ENCODE measurements around the gene FLG.

Gene FLG

GRCh38 chr1:152344438-152344837, 19.4 kb upstream of the FLG start:
- Histone ChIP-seq H4K20me1 (ENCODE audit: low read depth, low read length) (no peaks in the 10 kb centered on the region), H3K4me2 (ENCODE audit: low read depth, low read length, poor library complexity, severe bottlenecking) (no peak overlapping the region), H3K9me3 (ENCODE audit: insufficient read depth, low read length) (no peaks in the 10 kb centered on the region), H3K4me3 (ENCODE audit: insufficient read depth, low read length, poor library complexity, severe bottlenecking) (no peak overlapping the region), H2AFZ (ENCODE audit: low read depth, low read length, severe bottlenecking) (no peak overlapping the region), H3K9me2 (replicated peaks; ENCODE audit: insufficient read depth, low read length) (no peaks in the 10 kb centered on the region), H3K27me3 (ENCODE audit: low read length) (no peaks in the 10 kb centered on the region), H3K27ac (ENCODE audit: low read depth, low read length) (no peak overlapping the region), H3K79me2 (ENCODE audit: insufficient read depth, low read length) (no peaks in the 10 kb centered on the region), H3K36me3 (ENCODE audit: low read length) (no peaks in the 10 kb centered on the region), H3K9ac (ENCODE audit: low read length) (no peak overlapping the region), H3F3A (ENCODE audit: insufficient read depth) (no peaks in the 10 kb centered on the region)
- TF ChIP-seq CTCF (IDR thresholded peaks at IDR 0.05; ENCODE audit: insufficient read depth, low read length, poor library complexity, severe bottlenecking) = no peak
- no peak for TF ChIP-seq EZH2phosphoT487 (conservative IDR thresholded peaks at IDR 0.05; ENCODE audit: low read length)

- Histone ChIP-seq H3F3A (ENCODE audit: insufficient read depth) (no peaks in the 10 kb centered on the region), H3K9me2 (replicated peaks; ENCODE audit: insufficient read depth, low read length) (no peaks in the 10 kb centered on the region), H3K27me3 (ENCODE audit: low read length) (no peaks in the 10 kb centered on the region), H4K20me1 (ENCODE audit: low read depth, low read length) (no peaks in the 10 kb centered on the region), H3K27ac (ENCODE audit: low read depth, low read length) (no peak overlapping the region), H3K4me3 (ENCODE audit: insufficient read depth, low read length, poor library complexity, severe bottlenecking) (no peak overlapping the region), H3K9ac (ENCODE audit: low read length) (no peak overlapping the region), H3K36me3 (ENCODE audit: low read length) (no peaks in the 10 kb centered on the region), H3K4me2 (ENCODE audit: low read depth, low read length, poor library complexity, severe bottlenecking) (no peak overlapping the region), H2AFZ (ENCODE audit: low read depth, low read length, severe bottlenecking) (no peak overlapping the region), H3K79me2 (ENCODE audit: insufficient read depth, low read length) (no peaks in the 10 kb centered on the region), H3K9me3 (ENCODE audit: insufficient read depth, low read length) (no peaks in the 10 kb centered on the region)
- TF ChIP-seq EZH2phosphoT487 (conservative IDR thresholded peaks at IDR 0.05; ENCODE audit: low read length) (no peak), CTCF (IDR thresholded peaks at IDR 0.05; ENCODE audit: insufficient read depth, low read length, poor library complexity, severe bottlenecking) (no peak)
Observed at GRCh38 chr1:152343006-152343405, 18.0 kb upstream of the FLG start.

- Histone ChIP-seq H3F3A (ENCODE audit: insufficient read depth) (no peaks in the 10 kb centered on the region), H3K4me2 (ENCODE audit: low read depth, low read length, poor library complexity, severe bottlenecking) (no peak overlapping the region), H3K79me2 (ENCODE audit: insufficient read depth, low read length) (no peaks in the 10 kb centered on the region), H3K27ac (ENCODE audit: low read depth, low read length) (no peak overlapping the region), H3K27me3 (ENCODE audit: low read length) (no peaks in the 10 kb centered on the region), H3K36me3 (ENCODE audit: low read length) (no peaks in the 10 kb centered on the region), H4K20me1 (ENCODE audit: low read depth, low read length) (no peaks in the 10 kb centered on the region), H3K9ac (ENCODE audit: low read length) (no peak overlapping the region), H3K4me3 (ENCODE audit: insufficient read depth, low read length, poor library complexity, severe bottlenecking) (no peak overlapping the region), H2AFZ (ENCODE audit: low read depth, low read length, severe bottlenecking) (no peak overlapping the region), H3K9me2 (replicated peaks; ENCODE audit: insufficient read depth, low read length) (no peaks in the 10 kb centered on the region), H3K9me3 (ENCODE audit: insufficient read depth, low read length) (no peaks in the 10 kb centered on the region)
- TF ChIP-seq EZH2phosphoT487 (conservative IDR thresholded peaks at IDR 0.05; ENCODE audit: low read length) = no peak
- no peak for TF ChIP-seq CTCF (IDR thresholded peaks at IDR 0.05; ENCODE audit: insufficient read depth, low read length, poor library complexity, severe bottlenecking)
Observed at GRCh38 chr1:152335399-152335798, 10.4 kb upstream of the FLG start.
